Astrocyte (in vitro differentiated cells and primary cell): Measurements from ENCODE around the gene CTNNA3.

Source experiments
- EZH2 ChIP-seq: IDR thresholded peaks from 2 replicates; pipeline ENCODE4 v1.6.1; 2012; ENCODE audit warnings: mild to moderate bottlenecking, low read length, inconsistent platforms; ENCODE audit not compliant: insufficient read depth
- TF ChIP-seq, protein P1 (sequence below): IDR thresholded peaks from 2 replicates; pipeline ENCODE4 v1.5.1; 2011; ENCODE audit warnings: low read depth, mild to moderate bottlenecking, inconsistent platforms, low read length, moderate library complexity; ENCODE audit not compliant: insufficient read depth

- TF ChIP-seq, protein P1, sequence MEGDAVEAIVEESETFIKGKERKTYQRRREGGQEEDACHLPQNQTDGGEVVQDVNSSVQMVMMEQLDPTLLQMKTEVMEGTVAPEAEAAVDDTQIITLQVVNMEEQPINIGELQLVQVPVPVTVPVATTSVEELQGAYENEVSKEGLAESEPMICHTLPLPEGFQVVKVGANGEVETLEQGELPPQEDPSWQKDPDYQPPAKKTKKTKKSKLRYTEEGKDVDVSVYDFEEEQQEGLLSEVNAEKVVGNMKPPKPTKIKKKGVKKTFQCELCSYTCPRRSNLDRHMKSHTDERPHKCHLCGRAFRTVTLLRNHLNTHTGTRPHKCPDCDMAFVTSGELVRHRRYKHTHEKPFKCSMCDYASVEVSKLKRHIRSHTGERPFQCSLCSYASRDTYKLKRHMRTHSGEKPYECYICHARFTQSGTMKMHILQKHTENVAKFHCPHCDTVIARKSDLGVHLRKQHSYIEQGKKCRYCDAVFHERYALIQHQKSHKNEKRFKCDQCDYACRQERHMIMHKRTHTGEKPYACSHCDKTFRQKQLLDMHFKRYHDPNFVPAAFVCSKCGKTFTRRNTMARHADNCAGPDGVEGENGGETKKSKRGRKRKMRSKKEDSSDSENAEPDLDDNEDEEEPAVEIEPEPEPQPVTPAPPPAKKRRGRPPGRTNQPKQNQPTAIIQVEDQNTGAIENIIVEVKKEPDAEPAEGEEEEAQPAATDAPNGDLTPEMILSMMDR, result no peak
- no peak for TF ChIP-seq EZH2
Observed at GRCh38 chr10:66038623-66039022, 1657.4 kb downstream of the CTNNA3 start.
